HG03139 (cell line): Measurements from ENCODE around the gene IFNAR1.
"Not testable (repeated sequence)": the region's sequence is repeated elsewhere in the genome, so short reads cannot be mapped to it uniquely, and the experiment has no call there.

Source experiments
- ATAC-seq: cut with Tn5 transposase; IDR thresholded peaks from one replicate; pipeline ENCODE4 v1.9.1; 2021; ENCODE audit not compliant: unreplicated experiment

The IFNAR1 gene

GRCh38 chr21:33305938-33306337, 18.8 kb upstream of the IFNAR1 start:
- ATAC-seq, result no peak

- ATAC-seq, result peak; percentile 75
Measured at GRCh38 chr21:33308586-33309490, 15.9 kb upstream of the IFNAR1 start.

- no peak for ATAC-seq
Measured at GRCh38 chr21:33309778-33310177, 15.0 kb upstream of the IFNAR1 start.

GRCh38 chr21:33312121-33312520, 12.6 kb upstream of the IFNAR1 start:
- no peak for ATAC-seq

GRCh38 chr21:33313183-33313582, 11.6 kb upstream of the IFNAR1 start:
- no peak for ATAC-seq

- no peak for ATAC-seq
Measured at GRCh38 chr21:33313611-33314010, 11.2 kb upstream of the IFNAR1 start.

- ATAC-seq, result no peak
Measured at GRCh38 chr21:33314111-33314510, 10.7 kb upstream of the IFNAR1 start.

- ATAC-seq, result no peak
Measured at GRCh38 chr21:33315946-33316710, 8.6 kb upstream of the IFNAR1 start.

- ATAC-seq, result no peak
Measured at GRCh38 chr21:33317145-33317544, 7.6 kb upstream of the IFNAR1 start.

GRCh38 chr21:33317786-33318486, 6.8 kb upstream of the IFNAR1 start:
- no peak for ATAC-seq

GRCh38 chr21:33321005-33321404, 3.8 kb upstream of the IFNAR1 start:
- not testable (repeated sequence) for ATAC-seq

GRCh38 chr21:33323610-33324009, 1.2 kb upstream of the IFNAR1 start:
- not testable (repeated sequence) for ATAC-seq

- peak; percentile 29 for ATAC-seq
Measured at GRCh38 chr21:33325222-33326067, 675 bp downstream of the IFNAR1 start.

- no peak for ATAC-seq
Measured at GRCh38 chr21:33327326-33327725, 2.6 kb downstream of the IFNAR1 start.

GRCh38 chr21:33327792-33328433, 3.1 kb downstream of the IFNAR1 start:
- no peak for ATAC-seq

- no peak for ATAC-seq
Measured at GRCh38 chr21:33330726-33331125, 6.0 kb downstream of the IFNAR1 start.

- ATAC-seq, result peak; percentile 71
Measured at GRCh38 chr21:33332143-33332542, 7.4 kb downstream of the IFNAR1 start.

- no peak for ATAC-seq
Measured at GRCh38 chr21:33334191-33334590, 9.4 kb downstream of the IFNAR1 start.

- ATAC-seq, result no peak
Measured at GRCh38 chr21:33334824-33335223, 10.1 kb downstream of the IFNAR1 start.

GRCh38 chr21:33339135-33339534, 14.4 kb downstream of the IFNAR1 start:
- no peak for ATAC-seq
